ENCODE measurements around the gene PDSS2.

The PDSS2 gene

DNA sequence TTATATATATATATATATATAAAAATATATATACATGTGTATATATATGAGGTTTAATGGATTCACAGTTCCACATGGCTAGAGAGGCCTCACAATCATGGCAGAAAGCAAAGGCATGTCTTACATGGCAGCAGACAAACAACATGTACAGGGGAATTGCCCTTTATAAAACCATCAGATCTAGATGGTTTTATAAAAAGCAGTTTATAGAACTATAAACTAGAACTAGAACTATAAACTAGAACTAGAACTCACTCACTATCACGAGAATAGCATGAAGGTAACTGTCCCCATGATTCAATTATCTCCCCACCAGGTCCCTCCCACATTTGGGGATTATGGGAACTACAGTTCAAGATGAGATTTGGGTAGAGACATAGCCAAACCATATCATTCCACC lies 56.8 kb downstream of the PDSS2 start:
- TF ChIP-seq, protein P1, sequence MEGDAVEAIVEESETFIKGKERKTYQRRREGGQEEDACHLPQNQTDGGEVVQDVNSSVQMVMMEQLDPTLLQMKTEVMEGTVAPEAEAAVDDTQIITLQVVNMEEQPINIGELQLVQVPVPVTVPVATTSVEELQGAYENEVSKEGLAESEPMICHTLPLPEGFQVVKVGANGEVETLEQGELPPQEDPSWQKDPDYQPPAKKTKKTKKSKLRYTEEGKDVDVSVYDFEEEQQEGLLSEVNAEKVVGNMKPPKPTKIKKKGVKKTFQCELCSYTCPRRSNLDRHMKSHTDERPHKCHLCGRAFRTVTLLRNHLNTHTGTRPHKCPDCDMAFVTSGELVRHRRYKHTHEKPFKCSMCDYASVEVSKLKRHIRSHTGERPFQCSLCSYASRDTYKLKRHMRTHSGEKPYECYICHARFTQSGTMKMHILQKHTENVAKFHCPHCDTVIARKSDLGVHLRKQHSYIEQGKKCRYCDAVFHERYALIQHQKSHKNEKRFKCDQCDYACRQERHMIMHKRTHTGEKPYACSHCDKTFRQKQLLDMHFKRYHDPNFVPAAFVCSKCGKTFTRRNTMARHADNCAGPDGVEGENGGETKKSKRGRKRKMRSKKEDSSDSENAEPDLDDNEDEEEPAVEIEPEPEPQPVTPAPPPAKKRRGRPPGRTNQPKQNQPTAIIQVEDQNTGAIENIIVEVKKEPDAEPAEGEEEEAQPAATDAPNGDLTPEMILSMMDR (IDR thresholded peaks at IDR 0.05): no peak

DNA sequence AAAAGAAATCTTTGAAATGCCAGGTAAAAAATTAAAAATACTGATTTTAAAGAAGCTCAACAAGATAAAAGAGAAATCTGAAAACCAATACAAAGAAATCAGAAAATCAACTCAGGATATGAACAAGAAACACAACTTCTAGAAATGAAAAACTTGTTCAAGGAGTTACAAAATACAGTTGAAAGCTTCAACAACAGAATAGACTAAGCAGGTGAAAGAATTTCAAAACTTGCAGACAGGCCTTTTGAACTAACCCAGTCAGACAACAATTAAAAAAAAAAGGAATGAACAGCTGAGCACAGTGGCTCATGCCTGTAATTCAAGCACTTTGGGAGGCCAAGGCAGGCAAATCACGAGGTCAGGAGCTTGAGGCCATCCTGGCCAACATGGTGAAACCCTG lies 57.8 kb downstream of the PDSS2 start:
- TF ChIP-seq, protein P1 (IDR thresholded peaks at IDR 0.05): no peak

DNA sequence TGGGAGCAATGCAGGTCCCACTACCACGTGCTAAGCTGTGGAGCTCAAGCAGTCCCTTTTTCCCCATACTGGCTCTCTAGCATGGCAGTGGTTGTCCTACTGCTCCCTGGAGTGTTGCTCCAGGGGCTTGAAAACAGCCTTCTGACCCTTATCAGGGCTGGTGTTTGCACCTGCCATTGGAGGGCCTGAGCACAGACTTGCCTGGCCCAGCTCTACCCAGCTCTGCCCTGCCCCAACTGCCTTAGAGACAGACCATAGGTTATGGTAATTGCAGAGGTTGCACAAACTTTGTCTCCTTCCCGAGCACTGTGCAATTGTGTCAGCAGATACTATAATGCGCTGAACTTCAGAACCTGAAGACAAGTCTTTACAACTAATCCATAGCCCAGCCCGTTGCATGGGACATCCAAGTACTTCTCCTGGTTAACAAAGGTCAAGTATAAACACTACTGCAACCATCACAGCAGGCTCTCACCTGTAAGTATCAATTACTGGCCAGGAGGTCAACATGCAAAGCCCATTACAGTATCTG lies 58.7 kb downstream of the PDSS2 start:
- TF ChIP-seq, protein P1 (IDR thresholded peaks at IDR 0.05): no peak

DNA sequence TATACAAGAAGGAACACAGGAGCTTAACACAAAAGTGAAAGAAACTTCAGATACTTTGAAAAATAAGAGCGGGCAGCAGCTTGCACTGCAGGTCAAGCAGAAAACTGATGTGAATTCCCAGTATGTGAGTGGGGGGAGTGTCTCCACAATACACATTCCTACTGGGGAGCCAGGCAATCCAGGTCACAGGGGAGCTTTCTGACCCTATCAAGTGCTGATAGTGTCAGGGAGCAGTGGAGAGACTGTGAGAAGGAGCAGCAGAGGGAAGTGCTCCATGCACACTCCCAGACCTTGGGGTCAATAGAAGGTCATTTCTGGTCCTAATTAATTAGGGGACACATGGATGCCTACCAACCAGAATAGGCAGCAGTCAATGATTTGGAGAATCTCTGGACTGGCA lies 59.4 kb downstream of the PDSS2 start:
- TF ChIP-seq, protein P1 (IDR thresholded peaks at IDR 0.05): no peak

DNA sequence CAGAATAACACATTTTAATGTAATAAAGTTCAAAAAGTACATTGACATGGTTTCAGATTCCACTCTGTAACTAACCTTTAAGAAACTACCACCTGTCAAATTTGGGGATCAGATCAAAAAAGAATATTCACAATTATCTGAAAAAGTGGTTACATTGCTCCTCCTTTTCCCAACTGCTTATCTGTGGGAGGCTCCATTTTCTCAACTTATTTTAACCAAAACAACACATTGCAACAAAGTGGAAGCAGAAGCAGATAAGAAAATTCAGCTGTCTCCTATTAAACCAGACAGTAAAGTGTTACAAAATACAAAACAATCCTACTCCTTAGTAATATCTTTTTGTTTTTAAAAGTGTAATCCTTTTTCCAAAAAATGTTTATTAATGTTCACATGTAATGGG lies 61.4 kb downstream of the PDSS2 start:
- TF ChIP-seq, protein P1 (IDR thresholded peaks at IDR 0.05): no peak

DNA sequence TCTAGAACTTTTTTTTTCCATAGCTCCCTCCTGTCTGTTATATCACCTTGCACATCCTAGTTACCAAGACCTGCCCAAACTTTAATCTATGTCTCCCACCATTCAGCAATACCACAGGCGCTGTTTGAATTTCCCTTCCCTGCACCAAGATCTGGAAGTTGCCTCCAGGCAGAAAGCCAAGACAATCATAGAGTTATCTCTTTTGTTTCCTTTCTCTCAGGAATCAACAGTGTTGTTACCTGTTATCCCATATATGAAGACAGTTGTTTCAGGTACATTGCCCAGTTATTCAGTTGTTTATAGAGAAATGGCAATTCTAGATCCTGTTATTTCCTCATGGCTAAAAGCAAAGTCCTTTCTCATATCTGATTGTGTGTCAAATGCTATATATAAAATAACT lies 63.2 kb downstream of the PDSS2 start:
- TF ChIP-seq, protein P1 (IDR thresholded peaks at IDR 0.05): no peak

DNA sequence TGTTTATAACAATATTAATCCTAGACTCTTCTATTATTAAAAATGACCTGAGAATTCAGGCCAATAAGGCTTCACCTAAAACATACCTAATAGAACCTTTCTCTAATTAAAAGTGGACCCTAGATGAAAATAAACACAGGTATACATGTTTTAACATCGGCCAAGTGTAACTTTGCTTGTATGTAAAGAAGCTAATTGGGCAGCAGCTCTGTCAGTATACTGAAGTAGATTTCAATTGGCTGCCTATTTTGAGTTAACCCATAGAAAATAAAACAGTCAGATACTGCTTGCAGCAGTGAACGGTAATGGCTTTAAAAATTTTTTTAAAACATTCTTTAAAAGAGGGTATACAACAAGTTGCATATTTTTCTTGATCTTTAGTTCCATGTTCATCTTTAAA lies 67.3 kb downstream of the PDSS2 start:
- TF ChIP-seq, protein P1 (IDR thresholded peaks at IDR 0.05): no peak

All from LNCAP (cell line).